ENCODE data around the gene TARBP1. TPM values are rescaled to one million over a fixed set of nuclear protein-coding genes. Genes with fewer than 3 reads are reported as not detected.

Gene TARBP1
- total and polyA plus RNA-seq, 2 of the 13 experiments (the other 11 are each of a cell fraction or from before 2014, with no cell fraction given) = 37.7 to 67.0 TPM

DNA sequence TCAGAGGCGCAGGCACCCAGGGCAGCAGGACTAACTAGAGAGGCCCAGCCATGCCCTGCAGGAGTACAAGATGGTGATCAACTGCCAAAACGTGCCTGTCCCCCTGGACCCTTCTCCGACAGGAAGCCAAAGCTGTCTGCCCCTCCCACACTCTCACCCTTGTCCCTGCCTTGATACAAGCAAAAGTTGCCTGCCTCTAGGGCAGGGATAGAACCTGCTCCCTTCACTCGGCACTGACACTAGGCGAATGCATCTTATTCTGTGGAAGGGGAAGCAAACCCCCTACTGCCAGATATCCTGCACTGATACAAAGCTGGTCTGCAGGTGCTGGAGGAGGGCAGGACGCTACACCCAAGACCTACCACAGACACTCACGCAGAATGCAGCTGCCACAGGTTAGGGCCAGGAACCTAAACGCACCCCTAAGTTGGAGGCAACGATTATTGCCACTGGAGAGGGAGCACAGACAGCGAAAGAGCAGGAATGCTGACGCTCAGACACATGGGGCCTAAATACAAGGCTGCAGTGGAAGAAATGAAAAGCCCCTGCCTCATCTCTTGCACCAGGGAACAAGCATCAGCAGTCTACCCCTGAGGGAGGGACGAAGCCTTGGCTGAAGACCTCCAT, 3.7 kb downstream of the TARBP1 start (continued):
- TF ChIP-seq, protein P1, sequence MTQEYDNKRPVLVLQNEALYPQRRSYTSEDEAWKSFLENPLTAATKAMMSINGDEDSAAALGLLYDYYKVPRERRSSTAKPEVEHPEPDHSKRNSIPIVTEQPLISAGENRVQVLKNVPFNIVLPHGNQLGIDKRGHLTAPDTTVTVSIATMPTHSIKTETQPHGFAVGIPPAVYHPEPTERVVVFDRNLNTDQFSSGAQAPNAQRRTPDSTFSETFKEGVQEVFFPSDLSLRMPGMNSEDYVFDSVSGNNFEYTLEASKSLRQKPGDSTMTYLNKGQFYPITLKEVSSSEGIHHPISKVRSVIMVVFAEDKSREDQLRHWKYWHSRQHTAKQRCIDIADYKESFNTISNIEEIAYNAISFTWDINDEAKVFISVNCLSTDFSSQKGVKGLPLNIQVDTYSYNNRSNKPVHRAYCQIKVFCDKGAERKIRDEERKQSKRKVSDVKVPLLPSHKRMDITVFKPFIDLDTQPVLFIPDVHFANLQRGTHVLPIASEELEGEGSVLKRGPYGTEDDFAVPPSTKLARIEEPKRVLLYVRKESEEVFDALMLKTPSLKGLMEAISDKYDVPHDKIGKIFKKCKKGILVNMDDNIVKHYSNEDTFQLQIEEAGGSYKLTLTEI (CRISPR knock-in tag; conservative IDR thresholded peaks at IDR 0.05) = no peak
- no peak for TF ChIP-seq SRF (IDR thresholded peaks at IDR 0.05; ENCODE audit: low read depth, low read length)
- peak; percentile 31; the same call in 1 of the 2 replicates for TF ChIP-seq MTA1 (CRISPR knock-in tag; IDR thresholded peaks at IDR 0.05; ENCODE audit: borderline replicate concordance)
- TF ChIP-seq CHD4 (IDR thresholded peaks at IDR 0.05; ENCODE audit: borderline replicate concordance, low read length) = no peak
- no peak for TF ChIP-seq KLF6 (CRISPR knock-in tag; IDR thresholded peaks at IDR 0.05)
- no peak for TF ChIP-seq FOXP1 (IDR thresholded peaks at IDR 0.05)
- no peak for TF ChIP-seq FOXP1 (CRISPR knock-in tag; IDR thresholded peaks at IDR 0.05)
- TF ChIP-seq TMF1 (CRISPR knock-in tag; IDR thresholded peaks at IDR 0.05; ENCODE audit: low read depth) = no peak
- TF ChIP-seq, protein P2, sequence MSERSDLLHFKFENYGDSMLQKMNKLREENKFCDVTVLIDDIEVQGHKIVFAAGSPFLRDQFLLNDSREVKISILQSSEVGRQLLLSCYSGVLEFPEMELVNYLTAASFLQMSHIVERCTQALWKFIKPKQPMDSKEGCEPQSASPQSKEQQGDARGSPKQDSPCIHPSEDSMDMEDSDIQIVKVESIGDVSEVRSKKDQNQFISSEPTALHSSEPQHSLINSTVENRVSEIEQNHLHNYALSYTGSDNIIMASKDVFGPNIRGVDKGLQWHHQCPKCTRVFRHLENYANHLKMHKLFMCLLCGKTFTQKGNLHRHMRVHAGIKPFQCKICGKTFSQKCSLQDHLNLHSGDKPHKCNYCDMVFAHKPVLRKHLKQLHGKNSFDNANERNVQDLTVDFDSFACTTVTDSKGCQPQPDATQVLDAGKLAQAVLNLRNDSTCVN (CRISPR knock-in tag; IDR thresholded peaks at IDR 0.05; ENCODE audit: borderline replicate concordance) = no peak
- TF ChIP-seq ZNF224 (CRISPR knock-in tag; IDR thresholded peaks at IDR 0.05) = no peak
- TF ChIP-seq ZNF10 (CRISPR knock-in tag; IDR thresholded peaks at IDR 0.05; ENCODE audit: borderline replicate concordance, low read depth) = no peak
- TF ChIP-seq, protein P3, sequence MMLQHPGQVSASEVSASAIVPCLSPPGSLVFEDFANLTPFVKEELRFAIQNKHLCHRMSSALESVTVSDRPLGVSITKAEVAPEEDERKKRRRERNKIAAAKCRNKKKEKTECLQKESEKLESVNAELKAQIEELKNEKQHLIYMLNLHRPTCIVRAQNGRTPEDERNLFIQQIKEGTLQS (CRISPR knock-in tag; IDR thresholded peaks at IDR 0.05) = no peak
- TF ChIP-seq IKZF1 (IDR thresholded peaks at IDR 0.05) = no peak
